IPS-15b (cell line): Measurements from ENCODE around the gene TSPAN33.

ENCODE experiments used
- H3K27me3 ChIP-seq: one replicate; pipeline ENCODE4 v1.6.1; 2013; ENCODE audit warnings: low read length; ENCODE audit not compliant: control insufficient read depth, insufficient read depth
- H3K36me3 ChIP-seq: one replicate; pipeline ENCODE4 v1.6.1; 2013; ENCODE audit warnings: low read length; ENCODE audit not compliant: control insufficient read depth, insufficient read depth
- H3K4me1 ChIP-seq: one replicate; pipeline ENCODE4 v1.6.1; 2013; ENCODE audit warnings: mild to moderate bottlenecking, low read length; ENCODE audit not compliant: control insufficient read depth, insufficient read depth
- H3K4me3 ChIP-seq: one replicate; pipeline ENCODE4 v1.5.1; 2013; ENCODE audit warnings: low read depth, low read length
- H3K9ac ChIP-seq: one replicate; pipeline ENCODE4 v1.6.1; 2013; ENCODE audit warnings: low read depth, mild to moderate bottlenecking, low read length
- H3K9me3 ChIP-seq: one replicate; pipeline ENCODE4 v1.6.1; 2013; ENCODE audit warnings: mild to moderate bottlenecking, low read length; ENCODE audit not compliant: control insufficient read depth, insufficient read depth

TSPAN33 gene

DNA sequence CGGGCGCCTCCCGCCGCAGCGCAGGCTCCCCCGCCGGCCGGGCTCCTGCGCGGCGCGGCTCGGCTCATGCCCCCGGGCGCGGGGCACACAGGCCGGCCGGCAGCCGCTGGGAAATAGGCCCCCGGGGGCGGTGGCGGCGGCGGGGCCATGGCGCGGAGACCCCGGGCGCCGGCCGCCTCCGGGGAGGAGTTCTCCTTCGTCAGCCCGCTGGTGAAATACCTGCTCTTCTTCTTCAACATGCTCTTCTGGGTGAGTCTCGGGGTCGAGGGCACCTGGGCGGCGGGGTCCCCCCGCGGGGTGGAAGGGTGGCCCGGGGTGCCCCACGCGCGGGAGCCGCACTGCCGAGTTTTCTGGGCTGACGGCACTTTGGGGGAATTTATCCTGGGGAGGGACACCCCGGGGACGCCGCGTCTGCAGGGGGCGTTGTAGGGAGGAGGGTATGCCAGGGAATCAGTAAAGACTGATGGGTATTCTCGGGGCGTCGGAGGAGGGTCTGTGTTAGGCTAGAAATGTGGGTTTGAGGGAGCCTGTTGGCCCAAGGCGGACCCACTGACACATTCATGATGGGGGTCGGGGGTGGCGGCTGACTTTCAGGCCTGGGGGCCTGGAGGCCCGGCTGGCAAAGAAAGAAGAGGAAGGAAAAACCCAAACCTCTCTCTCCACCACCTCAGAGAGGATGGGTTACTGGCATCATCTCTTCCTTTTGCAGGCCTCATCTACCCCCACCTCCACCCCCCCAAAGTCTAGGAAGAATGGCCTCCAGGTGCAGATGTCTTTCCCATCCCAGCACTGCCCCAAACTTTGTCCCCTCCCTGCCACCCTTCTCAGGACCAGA is 544 bp downstream of the TSPAN33 start:
- H3K36me3 ChIP-seq: no peaks in the 10 kb centered on the region
- H3K9me3 ChIP-seq: no peaks in the 10 kb centered on the region
- H3K9ac ChIP-seq: no peak overlapping the region
- H3K27me3 ChIP-seq: peaks cover 31% of the 10 kb centered on the region
- H3K4me1 ChIP-seq: no peaks in the 10 kb centered on the region
- peak overlapping the region; percentile 61 for H3K4me3 ChIP-seq

DNA sequence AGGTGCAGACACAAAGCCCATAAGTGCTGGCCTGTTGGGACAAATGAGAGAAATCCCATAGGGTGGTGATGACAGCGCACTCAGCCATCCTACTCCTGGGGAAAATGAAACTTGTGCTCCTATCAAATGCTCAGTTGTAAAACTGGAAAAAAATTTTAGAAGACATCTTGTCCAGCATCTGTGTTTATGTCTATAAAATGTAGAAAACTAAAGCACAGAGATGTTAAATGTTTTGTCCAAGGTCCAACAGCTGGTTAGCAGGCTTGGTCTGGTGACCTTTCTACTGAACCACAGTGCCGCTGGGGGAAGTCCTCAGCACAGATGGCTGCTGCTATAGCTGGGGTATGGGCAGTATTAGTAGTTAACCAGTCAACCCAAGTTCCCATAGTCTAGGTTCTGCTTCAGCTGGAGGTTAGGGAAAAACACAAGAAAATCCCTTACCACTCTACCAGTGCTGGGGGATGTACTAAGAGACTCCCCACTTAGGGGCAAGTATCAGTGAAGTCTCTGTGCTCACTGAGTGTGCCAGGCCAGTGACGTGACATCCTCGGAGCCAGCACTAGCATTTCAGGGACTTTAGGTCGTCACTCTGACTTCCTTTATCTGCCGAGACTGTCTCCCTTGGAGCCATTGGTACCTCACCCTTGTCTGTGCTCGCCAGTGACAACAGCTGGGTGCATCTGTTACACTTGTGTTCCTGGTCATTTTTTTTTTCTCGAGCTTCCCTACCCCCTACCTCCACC is 1.9 kb downstream of the TSPAN33 start:
- no peak overlapping the region for H3K4me3 ChIP-seq
- no peaks in the 10 kb centered on the region for H3K36me3 ChIP-seq
- H3K27me3 ChIP-seq: peaks cover 31% of the 10 kb centered on the region
- no peaks in the 10 kb centered on the region for H3K9me3 ChIP-seq
- H3K4me1 ChIP-seq: peaks cover 9% of the 10 kb centered on the region
- no peak overlapping the region for H3K9ac ChIP-seq

DNA sequence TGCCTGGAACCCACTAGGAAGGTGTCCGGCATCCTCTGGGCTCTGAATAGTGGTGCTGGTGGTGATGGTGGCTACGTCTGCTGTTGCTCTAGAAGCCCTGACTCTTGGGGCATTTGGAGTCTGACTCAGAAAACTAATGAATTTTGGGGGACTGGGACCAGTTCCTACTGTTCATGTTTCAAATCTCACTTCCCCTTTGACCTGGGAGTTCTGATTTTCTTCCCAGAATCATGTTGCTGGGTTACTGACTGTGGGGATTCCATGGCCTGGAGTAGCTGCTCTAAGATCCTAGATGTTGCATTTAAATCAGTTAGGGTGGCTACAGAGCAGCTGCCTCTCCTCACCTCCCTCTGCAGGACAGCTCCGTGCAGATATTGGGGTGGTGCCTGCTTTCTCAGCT is 3.2 kb downstream of the TSPAN33 start:
- Histone ChIP-seq H3K36me3 (no peaks in the 10 kb centered on the region), H3K9ac (no peak overlapping the region), H3K9me3 (no peaks in the 10 kb centered on the region), H3K4me1 (peaks cover 9% of the 10 kb centered on the region), H3K27me3 (peaks cover 24% of the 10 kb centered on the region), H3K4me3 (no peak overlapping the region)

DNA sequence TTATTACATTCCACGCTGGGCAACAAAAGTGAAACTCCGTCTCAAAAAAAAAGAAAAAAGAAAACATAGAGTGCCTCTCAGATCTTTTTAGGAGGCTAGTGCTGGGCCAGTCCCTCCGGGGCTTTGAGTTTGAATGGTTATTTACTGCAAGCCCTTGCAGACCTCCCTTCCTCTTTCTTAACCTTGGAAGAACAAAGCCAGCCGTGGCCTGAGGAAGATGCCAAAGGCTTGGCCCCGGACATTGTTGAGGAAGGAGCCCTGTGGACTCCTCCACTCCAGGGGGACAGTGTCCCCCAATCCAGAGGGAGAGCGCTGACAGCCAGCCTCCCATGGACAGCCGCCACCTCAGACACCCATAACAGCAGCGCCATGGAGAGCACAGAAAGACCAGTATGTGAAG is 5.0 kb downstream of the TSPAN33 start:
- Histone ChIP-seq H3K27me3 (peaks cover 9% of the 10 kb centered on the region), H3K9ac (no peak overlapping the region), H3K4me1 (peaks cover 9% of the 10 kb centered on the region), H3K9me3 (no peaks in the 10 kb centered on the region), H3K36me3 (no peaks in the 10 kb centered on the region), H3K4me3 (no peak overlapping the region)

- H3K9ac ChIP-seq: no peak overlapping the region
- H3K9me3 ChIP-seq: no peaks in the 10 kb centered on the region
- peaks cover 9% of the 10 kb centered on the region for H3K4me1 ChIP-seq
- no peaks in the 10 kb centered on the region for H3K36me3 ChIP-seq
- H3K4me3 ChIP-seq: no peak overlapping the region
- peaks cover 8% of the 10 kb centered on the region for H3K27me3 ChIP-seq
Measured at GRCh38 chr7:129150199-129150996, 5.9 kb downstream of the TSPAN33 start.

DNA sequence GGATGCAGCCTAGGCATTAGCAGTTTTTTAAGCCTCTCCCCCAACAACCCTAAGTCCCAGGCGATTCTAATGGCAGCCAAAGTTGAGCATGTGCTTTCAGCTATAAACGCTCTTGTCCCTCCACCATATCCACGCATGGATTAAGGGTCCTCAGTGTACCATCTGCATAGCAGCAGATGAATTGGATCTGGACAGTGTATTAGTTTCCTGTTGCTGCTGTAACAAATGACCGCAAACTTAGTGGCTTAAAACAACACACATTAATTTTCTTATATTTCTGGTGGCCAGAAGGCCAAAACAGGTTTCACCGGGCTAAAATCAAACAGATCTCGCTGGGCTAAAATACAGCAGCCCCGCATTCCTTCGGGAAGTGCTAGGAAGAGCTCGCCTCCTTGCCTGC is 13.1 kb downstream of the TSPAN33 start:
- Histone ChIP-seq H3K9me3 (no peaks in the 10 kb centered on the region), H3K36me3 (peaks cover 4% of the 10 kb centered on the region), H3K27me3 (no peaks in the 10 kb centered on the region), H3K4me1 (no peaks in the 10 kb centered on the region), H3K9ac (no peak overlapping the region), H3K4me3 (no peak overlapping the region)

- no peaks in the 10 kb centered on the region for H3K4me1 ChIP-seq
- peaks cover 5% of the 10 kb centered on the region for H3K36me3 ChIP-seq
- H3K9ac ChIP-seq: no peak overlapping the region
- no peak overlapping the region for H3K4me3 ChIP-seq
- H3K27me3 ChIP-seq: no peaks in the 10 kb centered on the region
- H3K9me3 ChIP-seq: no peaks in the 10 kb centered on the region
Measured at GRCh38 chr7:129159539-129159938, 15.0 kb downstream of the TSPAN33 start.

- Histone ChIP-seq H3K27me3 (no peaks in the 10 kb centered on the region), H3K4me1 (no peaks in the 10 kb centered on the region), H3K9ac (no peak overlapping the region), H3K4me3 (no peak overlapping the region), H3K36me3 (peaks cover 5% of the 10 kb centered on the region), H3K9me3 (no peaks in the 10 kb centered on the region)
Measured at GRCh38 chr7:129160161-129160905, 15.8 kb downstream of the TSPAN33 start.

DNA sequence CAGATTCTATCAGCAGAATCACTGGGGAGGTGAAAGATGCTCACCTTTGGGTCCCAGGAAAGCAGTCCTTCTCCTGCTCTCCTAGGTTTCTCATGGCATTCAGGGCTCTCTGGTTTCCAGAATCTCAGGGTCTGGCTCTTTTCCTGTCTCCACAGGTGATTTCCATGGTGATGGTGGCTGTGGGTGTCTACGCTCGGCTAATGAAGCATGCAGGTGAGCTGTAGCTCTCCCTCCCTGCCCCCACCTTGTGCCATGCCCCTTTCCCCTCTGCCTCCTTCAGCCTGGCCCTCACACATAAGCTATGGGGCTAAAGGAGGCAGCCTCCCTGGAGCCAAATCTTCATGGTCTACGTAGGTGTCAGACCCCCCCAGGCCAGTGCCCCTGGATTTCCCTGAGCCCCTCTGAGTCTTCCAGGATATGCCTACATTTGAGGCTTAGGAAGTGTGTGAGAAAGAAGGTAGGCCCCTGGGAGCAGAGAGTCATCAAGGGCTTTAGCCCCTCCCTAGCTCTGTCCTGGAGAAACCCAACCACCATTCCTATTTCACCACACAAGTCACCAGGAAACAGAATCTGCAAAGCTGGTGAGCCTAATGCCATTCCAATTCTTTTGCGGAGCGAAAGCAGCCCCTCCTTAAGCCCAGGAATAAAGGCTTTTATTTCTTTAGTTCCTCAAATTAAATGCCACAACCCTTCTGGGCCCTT is 17.2 kb downstream of the TSPAN33 start:
- peaks cover 5% of the 10 kb centered on the region for H3K36me3 ChIP-seq
- H3K4me1 ChIP-seq: no peaks in the 10 kb centered on the region
- no peak overlapping the region for H3K9ac ChIP-seq
- no peaks in the 10 kb centered on the region for H3K9me3 ChIP-seq
- no peak overlapping the region for H3K4me3 ChIP-seq
- H3K27me3 ChIP-seq: no peaks in the 10 kb centered on the region

DNA sequence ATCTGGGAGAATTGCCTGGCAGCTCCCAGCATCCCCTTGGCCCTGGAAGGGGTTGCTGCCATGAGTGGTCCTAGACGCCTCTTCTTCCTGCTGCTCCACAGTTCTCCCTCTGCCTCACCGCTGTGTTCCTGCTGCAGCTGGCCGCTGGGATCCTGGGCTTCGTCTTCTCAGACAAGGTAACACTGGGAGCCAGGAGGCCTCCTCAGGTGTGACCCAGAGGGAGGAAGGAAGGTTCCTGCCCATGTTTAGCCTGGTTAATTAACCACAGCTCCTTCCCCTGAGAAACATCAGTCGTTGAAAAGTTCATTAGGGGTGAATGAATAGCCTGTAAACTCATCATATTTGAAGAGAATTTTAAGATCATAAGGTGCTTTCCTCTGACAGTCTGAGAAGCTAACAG is 18.2 kb downstream of the TSPAN33 start:
- Histone ChIP-seq H3K4me1 (no peaks in the 10 kb centered on the region), H3K9ac (no peak overlapping the region), H3K27me3 (no peaks in the 10 kb centered on the region), H3K9me3 (no peaks in the 10 kb centered on the region), H3K36me3 (peaks cover 5% of the 10 kb centered on the region), H3K4me3 (no peak overlapping the region)
